Measurements from ENCODE around the gene EVI5L. TPM values are rescaled to one million over a fixed set of nuclear protein-coding genes. Genes with fewer than 3 reads are reported as not detected.

EVI5L gene
- total RNA-seq, 4 donors from 2014 or later: 7.7 to 22.3 (median 14.9) TPM

- no peak for TF ChIP-seq POLR2A (IDR thresholded peaks at IDR 0.05)
- no peak for TF ChIP-seq CTCF (IDR thresholded peaks at IDR 0.05)
- peak in 1 of 3 donors; percentile 45 for DNase-seq
- Histone ChIP-seq H3K27me3 (no peaks in the 10 kb centered on the region), H3K9me3 (no peaks in the 10 kb centered on the region), H3K36me3 (no peaks in the 10 kb centered on the region), H3K4me3 (no peak overlapping the region), H3K4me1 (peaks cover 0 to 6% (median 0%) of the 10 kb centered on the region in 4 donors), H3K27ac (no peak overlapping the region)
These were observed 20.2 kb downstream of the EVI5L start for GRCh38 chr19:7850000-7850813.

- H3K27ac ChIP-seq: no peak overlapping the region
- no peak overlapping the region for H3K4me3 ChIP-seq
- DNase-seq: peak in 1 of 3 donors; percentile 36
- peaks cover 0 to 6% (median 0%) of the 10 kb centered on the region in 4 donors for H3K4me1 ChIP-seq
- H3K36me3 ChIP-seq: no peaks in the 10 kb centered on the region
- no peaks in the 10 kb centered on the region for H3K27me3 ChIP-seq
- TF ChIP-seq CTCF (IDR thresholded peaks at IDR 0.05) (no peak), POLR2A (IDR thresholded peaks at IDR 0.05) (no peak)
- no peaks in the 10 kb centered on the region for H3K9me3 ChIP-seq
These were observed 21.1 kb downstream of the EVI5L start for GRCh38 chr19:7850945-7851622.

DNA sequence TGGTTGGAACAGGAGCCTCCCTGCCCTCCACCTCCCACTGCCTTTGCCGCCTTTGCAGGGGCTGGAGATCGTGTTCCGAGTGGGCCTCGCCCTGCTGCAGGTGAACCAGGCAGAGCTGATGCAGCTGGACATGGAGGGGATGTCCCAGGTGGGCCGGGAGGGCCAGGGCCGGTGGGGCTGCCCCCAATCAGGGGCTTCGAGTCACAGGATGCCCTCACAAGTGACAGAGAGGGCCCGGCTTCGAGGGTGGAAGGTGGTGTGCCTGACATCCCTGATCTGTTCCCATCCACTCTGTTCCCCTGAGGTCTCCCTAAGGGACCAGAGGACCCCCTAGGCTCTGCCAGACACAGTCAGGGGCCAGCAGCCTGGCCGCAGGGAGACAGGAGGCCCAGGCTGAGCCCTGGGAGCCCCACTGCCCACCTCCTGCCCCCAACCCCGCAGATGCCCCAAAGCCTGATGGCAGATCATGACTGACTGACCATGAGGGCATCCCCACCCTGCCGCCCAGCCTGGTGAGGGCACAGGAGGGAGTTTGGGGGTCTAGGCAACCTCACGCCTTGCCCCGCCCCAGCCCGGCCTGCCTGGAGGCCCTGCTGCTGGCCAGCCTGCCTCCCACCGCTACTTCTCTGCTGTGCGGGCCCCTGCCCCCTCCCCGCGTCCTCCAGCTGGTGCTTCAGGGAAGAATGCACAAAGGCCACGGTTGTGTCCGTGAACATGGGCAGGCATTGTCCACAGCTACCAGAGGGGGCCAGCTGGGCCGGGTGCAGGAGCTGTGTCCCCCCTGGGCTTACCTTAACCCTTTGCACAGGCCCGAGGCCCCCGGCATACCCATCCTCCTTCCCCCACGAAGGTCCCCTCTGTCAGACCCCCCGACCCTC, 21.8 kb downstream of the EVI5L start:
- DNase-seq: peak in 1 of 3 donors; percentile 45
- no peaks in the 10 kb centered on the region for H3K9me3 ChIP-seq
- no peaks in the 10 kb centered on the region for H3K27me3 ChIP-seq
- no peaks in the 10 kb centered on the region for H3K36me3 ChIP-seq
- TF ChIP-seq CTCF (IDR thresholded peaks at IDR 0.05) (no peak), POLR2A (IDR thresholded peaks at IDR 0.05) (no peak)
- no peak overlapping the region for H3K4me3 ChIP-seq
- H3K4me1 ChIP-seq: peaks cover 0 to 6% (median 0%) of the 10 kb centered on the region in 4 donors
- no peak overlapping the region for H3K27ac ChIP-seq

DNA sequence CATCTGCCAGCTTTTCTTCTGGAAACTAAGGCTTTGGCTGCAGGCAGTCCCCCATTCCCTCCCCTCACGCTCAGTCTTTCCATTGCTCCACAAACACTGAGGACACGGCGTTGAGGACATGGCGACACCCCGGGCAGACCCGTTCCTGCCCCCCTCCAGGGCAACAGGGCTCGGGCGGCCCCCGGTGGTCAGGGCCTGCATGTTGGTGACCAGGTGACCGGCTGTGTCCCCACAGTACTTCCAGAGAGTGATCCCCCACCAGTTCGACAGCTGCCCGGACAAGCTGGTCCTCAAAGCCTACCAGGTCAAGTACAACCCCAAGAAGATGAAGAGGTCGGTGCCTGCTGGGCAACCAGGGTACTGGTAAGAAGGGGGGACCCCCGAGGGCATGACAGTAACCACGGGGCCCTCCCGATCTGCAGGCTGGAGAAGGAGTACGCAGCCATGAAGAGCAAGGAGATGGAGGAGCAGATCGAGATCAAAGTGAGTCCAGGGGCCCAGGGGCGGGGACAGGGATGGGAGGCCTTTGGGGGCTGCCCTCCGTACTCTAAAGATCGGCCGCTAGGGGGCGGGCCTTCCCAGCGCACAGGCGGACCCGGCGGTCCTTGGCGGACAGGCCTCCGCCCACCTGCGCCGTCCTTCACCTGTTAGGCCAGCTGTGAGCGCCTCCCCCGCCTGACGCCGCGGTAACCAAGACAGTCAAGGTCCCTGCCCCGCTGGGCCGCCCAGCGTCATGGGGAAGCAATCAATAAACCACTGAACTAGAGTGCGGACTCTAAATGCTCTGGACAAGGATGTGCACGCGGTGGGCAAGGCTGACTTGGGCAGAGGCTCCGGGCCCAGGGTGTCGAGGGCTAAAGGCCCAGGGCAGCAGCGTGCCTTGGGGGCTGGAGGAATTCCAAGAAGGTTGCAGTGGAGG, 23.1 kb downstream of the EVI5L start:
- peak; percentile 59 to 80 (median 74) for TF ChIP-seq CTCF (IDR thresholded peaks at IDR 0.05)
- no peak for TF ChIP-seq POLR2A (IDR thresholded peaks at IDR 0.05)
- H3K27ac ChIP-seq: no peak overlapping the region

More for the DNA sequence above, 23.1 kb downstream of the EVI5L start:
- Histone ChIP-seq H3K4me3 (no peak overlapping the region), H3K4me1 (peaks cover 0 to 6% (median 0%) of the 10 kb centered on the region in 4 donors), H3K27me3 (no peaks in the 10 kb centered on the region), H3K36me3 (no peaks in the 10 kb centered on the region), H3K9me3 (no peaks in the 10 kb centered on the region)
- DNase-seq: peak; percentile 70 to 90 (median 88)
